Stimulated activated naive CD8-positive, alpha-beta T cell treated with anti-CD3 and anti-CD28 coated beads, Interleukin-15, amount 100 ng/mL, for 72 hours (primary cell): ENCODE data around the gene PANX3.

Source experiments
- ATAC-seq: fragments of 150-1000 bp; cut with Tn5 transposase; 2 replicates; pipeline ENCODE4 v1.10.0; 2021; ENCODE audit warnings: mild to moderate bottlenecking, moderate library complexity
- DNase-seq, 2 donors: peaks; one replicate each; pipeline ENCODE4 v3.0.0; 2021 to 2022
- H3K27ac Mint-ChIP-seq, 2 donors: one replicate each; pipeline ENCODE4 v1.8.0; 2022; ENCODE audit warnings: mild to moderate bottlenecking in 2 of 2, mixed read lengths in 2 of 2, moderate library complexity in 2 of 2
- H3K27me3 Mint-ChIP-seq: one replicate; pipeline ENCODE4 v1.8.0; 2022; ENCODE audit warnings: mixed read lengths
- H3K4me1 Mint-ChIP-seq: one replicate; pipeline ENCODE4 v1.8.0; 2022; ENCODE audit warnings: mild to moderate bottlenecking, mixed read lengths
- H3K4me3 Mint-ChIP-seq, 2 donors: one replicate each; pipeline ENCODE4 v1.8.0; 2022; ENCODE audit warnings: mild to moderate bottlenecking in 2 of 2, mixed read lengths in 2 of 2, moderate library complexity in 1 of 2
- H3K9me3 Mint-ChIP-seq, 2 donors: one replicate each; pipeline ENCODE4 v1.8.0; 2022; ENCODE audit warnings: mixed read lengths in 2 of 2

Gene PANX3

DNA sequence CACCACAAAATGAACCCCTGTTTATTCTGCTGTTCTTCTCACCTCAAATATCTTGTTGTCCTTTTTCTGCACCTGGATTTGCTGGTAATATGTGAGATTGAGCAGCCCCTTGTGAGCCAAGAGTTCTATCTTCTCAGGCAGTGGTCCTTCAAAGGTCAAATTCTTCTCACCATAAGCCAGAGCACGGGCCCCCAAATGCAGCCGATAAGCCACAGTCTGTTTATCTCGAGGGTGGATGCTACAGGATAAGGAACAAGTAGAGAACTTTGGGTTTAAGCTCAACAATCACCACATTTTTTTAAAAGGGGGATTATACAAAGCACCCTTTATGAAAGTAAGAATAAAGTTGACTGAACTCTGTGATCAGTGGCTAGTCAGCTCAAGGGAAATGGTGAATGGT is 27.3 kb downstream of the PANX3 start:
- DNase-seq = no peak
- no peak for ATAC-seq
- no peak overlapping the region for H3K4me3 Mint-ChIP-seq
- no peaks in the 10 kb centered on the region for H3K27me3 Mint-ChIP-seq
- no peak overlapping the region for H3K27ac Mint-ChIP-seq
- H3K9me3 Mint-ChIP-seq = no peaks in the 10 kb centered on the region
- H3K4me1 Mint-ChIP-seq = no peaks in the 10 kb centered on the region

DNA sequence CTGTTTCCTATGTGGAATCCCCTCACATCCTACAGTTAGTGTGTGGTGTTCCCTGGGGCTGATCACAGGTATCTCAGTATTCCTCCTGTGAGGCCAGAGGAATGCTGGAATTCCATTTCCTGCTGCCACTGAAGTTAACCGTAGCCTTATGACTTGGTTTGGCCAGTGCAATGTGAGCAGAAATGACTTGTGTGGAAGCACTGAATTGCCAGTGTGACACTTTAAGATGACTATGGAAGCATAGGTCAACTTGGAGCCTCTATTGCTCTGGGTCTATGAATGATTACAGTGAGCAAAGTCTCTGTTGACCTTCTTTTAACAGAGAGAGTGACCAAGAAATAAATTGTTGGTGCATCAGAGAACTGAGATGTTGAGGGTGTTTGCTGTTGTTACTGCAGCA is 28.0 kb downstream of the PANX3 start:
- no peaks in the 10 kb centered on the region for H3K27me3 Mint-ChIP-seq
- no peak for DNase-seq
- no peaks in the 10 kb centered on the region for H3K9me3 Mint-ChIP-seq
- H3K4me3 Mint-ChIP-seq = no peak overlapping the region
- H3K27ac Mint-ChIP-seq = no peak overlapping the region
- ATAC-seq = no peak
- no peaks in the 10 kb centered on the region for H3K4me1 Mint-ChIP-seq

DNA sequence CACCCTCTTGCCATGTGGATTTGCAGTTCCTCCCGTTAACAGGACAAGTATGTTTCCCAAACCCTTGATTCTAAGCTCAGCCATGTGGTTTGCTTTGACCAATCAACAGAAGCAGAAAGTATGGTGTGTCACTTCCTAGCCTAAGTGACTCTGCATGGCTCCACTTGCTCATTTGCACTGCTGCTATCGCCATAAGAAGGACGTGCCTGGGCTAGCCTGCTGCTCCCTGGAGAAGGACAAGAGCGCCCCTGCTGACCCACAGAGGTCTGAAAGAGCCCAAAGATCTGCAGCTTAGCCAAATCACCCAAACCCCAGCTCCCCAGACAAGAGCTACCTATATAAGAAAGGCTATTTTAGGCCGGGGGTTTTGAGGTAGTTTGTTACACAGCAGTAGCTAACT is 29.4 kb downstream of the PANX3 start:
- H3K27me3 Mint-ChIP-seq = no peaks in the 10 kb centered on the region
- DNase-seq (no peak), ATAC-seq (no peak)
- no peaks in the 10 kb centered on the region for H3K4me1 Mint-ChIP-seq
- H3K4me3 Mint-ChIP-seq = no peak overlapping the region
- peak overlapping the region in 1 of 2 donors; percentile 21 for H3K27ac Mint-ChIP-seq
- no peaks in the 10 kb centered on the region for H3K9me3 Mint-ChIP-seq

DNA sequence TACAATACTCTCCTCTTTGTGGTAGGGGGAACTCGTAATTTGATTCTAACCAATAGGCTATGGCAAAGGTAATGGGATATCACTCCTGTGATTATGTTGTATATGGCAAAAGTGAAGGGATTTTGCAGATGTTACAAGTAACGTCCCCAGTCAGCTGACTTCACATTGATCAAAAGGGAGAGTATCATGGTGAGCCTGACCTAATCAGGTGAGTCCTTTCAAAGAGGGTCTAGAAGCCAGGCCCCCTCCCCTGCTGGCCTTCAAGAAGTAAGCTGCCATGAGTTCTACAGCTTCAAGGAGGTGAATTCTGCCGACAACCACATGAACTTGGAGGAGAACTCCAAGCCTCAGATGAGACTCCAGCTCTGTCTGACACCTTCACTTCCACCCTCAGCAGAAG is 31.4 kb downstream of the PANX3 start:
- ATAC-seq (no peak), DNase-seq (no peak)
- Mint-ChIP-seq H3K9me3 (no peaks in the 10 kb centered on the region), H3K4me1 (no peaks in the 10 kb centered on the region), H3K27ac (no peak overlapping the region), H3K27me3 (no peaks in the 10 kb centered on the region), H3K4me3 (no peak overlapping the region)

DNA sequence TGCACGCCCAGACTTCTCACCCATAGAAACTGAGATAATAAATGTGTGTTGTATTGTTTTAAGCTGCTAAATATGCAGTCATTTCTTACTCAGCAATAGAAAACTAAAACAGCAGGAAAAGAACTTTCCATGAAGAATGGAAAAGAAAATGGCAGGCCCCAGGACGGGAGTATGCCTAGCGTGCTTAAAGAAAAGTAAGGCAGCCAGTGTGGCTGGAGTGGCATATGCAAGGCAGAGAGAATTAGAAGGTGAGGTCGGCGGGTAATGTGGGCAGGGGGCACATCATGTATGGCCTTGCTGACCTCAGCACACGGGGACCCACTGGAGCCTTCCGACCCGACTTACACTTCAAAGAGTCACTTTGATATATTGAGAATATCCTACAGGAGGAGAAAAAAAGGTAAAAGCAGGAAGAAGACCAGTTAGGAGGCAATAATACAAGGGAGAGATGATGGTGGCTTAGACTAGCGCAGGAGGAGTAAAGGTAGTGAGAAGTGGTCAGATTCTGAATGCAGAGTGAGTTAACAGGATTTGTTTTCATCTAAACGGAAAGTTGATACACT is 31.9 kb downstream of the PANX3 start:
- DNase-seq (no peak), ATAC-seq (no peak)
- no peaks in the 10 kb centered on the region for H3K9me3 Mint-ChIP-seq
- no peaks in the 10 kb centered on the region for H3K4me1 Mint-ChIP-seq
- H3K27ac Mint-ChIP-seq = no peak overlapping the region
- no peaks in the 10 kb centered on the region for H3K27me3 Mint-ChIP-seq
- H3K4me3 Mint-ChIP-seq = no peak overlapping the region

DNA sequence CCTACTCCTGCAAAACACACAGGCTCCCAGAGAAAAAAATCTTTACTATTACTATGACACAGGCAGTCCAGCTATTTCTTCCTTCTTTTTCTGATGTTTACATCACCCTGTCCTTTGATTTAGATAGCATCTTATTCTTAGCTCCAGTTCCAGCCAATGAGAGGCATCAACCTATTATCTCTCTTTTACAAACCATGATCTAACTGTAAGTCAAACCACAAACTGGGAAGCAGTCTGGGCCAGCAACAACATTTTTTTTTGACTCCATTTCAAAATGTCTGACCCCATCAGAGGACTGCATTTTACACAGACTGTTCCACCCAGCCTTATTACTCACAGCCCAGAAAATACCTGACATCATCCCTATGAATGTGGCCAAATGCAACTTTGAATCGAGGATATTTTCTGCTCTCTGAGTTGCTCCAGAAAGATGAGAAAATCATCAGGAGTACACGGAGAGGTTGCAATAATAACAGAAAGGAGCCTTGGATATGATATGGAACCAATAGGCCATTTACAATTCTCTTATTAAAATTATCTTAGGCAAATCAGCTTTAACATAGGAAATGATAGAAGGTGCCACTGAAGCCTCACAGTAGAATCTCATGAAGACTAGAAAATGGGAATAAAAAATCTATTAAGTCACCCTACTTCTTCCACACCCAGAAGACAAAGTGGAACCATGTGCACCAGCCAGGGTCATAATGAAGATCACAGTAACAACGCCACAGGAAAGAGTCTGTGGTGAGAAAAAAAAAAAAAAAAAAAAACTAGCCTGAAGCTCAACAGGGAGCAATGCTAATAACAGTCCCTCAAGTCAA is 32.6 kb downstream of the PANX3 start:
- ATAC-seq (no peak), DNase-seq (no peak)
- Mint-ChIP-seq H3K27me3 (no peaks in the 10 kb centered on the region), H3K9me3 (no peaks in the 10 kb centered on the region), H3K4me1 (no peaks in the 10 kb centered on the region), H3K4me3 (no peak overlapping the region), H3K27ac (no peak overlapping the region)

DNA sequence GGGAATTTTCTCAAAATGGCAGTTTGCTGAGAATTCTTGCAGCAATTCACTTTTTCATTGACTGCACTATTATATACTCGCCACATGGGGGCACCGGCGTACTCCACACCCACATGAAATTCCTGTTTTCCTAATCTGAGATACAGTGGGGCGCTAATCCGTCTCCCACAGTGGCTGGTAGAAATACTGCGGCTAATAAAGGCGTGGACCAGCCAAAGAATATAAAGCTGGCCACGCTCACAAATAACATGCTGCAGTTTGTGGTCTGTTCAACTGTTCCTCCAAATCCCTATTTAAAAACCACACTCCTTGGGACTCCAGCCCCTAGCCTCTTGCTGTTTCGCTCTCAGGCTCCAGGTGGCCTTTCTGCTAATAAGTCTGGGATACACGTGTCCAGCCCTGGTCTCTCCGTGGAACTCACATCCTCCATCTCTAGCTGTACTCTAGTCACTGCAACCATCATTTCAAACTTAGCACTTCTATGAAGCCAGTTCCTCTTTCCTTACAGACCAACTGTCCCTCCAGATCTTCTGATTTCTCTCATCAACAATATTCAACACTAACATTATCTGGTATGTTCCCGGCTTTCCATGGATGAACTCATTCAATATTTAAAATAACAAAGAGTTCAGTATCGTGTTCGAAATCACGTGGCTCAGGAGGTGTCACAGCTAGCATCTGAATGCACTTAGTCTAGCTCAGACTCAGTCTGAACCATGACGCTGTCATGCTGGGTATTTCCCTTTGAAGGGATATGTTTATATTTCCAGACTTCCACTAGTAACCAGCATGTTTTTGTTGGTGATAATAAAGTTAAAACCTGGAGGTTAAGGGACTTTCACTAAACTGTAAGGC is 33.4 kb downstream of the PANX3 start:
- H3K27me3 Mint-ChIP-seq = no peaks in the 10 kb centered on the region
- H3K4me3 Mint-ChIP-seq = no peak overlapping the region
- ATAC-seq (no peak), DNase-seq (no peak)
- H3K9me3 Mint-ChIP-seq = no peaks in the 10 kb centered on the region
- peak overlapping the region in 1 of 2 donors; percentile 51 for H3K27ac Mint-ChIP-seq
- H3K4me1 Mint-ChIP-seq = no peaks in the 10 kb centered on the region

DNA sequence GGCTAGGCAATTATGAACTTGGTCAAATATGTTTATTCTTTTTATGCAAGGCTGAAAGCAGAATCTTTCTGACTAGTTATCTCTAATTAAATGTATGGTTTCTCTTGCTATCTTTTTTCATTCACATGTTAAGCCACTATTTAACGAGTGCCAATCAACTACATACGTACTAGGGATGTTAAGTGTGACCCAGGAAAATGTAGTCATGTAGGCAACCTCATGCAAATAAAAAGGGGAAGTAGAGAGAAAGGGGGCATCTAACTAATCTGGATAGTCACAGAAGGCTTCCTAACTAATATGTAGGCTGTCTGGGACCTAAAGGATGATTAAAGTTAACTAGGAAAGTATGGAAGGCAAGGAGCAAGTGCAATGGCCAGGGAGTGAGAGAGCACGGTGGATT is 34.9 kb downstream of the PANX3 start:
- no peak for DNase-seq
- Mint-ChIP-seq H3K4me1 (no peaks in the 10 kb centered on the region), H3K9me3 (no peaks in the 10 kb centered on the region), H3K27ac (no peak overlapping the region), H3K4me3 (no peak overlapping the region), H3K27me3 (no peaks in the 10 kb centered on the region)
- no peak for ATAC-seq

DNA sequence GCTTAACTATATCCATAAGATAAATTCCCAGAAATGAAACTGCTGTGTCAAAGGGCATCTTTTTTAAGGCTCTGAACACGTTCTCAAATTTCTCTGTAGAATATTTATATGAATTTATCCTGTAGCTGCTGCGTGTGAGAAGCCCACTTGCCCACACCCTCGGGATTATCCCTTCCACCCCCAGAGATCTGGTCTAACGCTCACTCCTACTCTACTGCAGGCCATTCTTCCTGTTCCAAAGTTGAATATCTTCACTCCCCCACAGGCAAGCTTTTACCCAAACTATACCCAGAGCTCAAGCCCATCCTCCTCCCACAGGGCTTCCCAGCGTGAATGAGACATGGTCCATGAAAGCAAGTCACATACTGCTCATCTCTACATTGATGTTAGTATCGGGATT is 37.4 kb downstream of the PANX3 start:
- Mint-ChIP-seq H3K4me1 (no peaks in the 10 kb centered on the region), H3K27me3 (no peaks in the 10 kb centered on the region), H3K9me3 (no peaks in the 10 kb centered on the region), H3K4me3 (no peak overlapping the region), H3K27ac (no peak overlapping the region)
- no peak for ATAC-seq
- DNase-seq = no peak

DNA sequence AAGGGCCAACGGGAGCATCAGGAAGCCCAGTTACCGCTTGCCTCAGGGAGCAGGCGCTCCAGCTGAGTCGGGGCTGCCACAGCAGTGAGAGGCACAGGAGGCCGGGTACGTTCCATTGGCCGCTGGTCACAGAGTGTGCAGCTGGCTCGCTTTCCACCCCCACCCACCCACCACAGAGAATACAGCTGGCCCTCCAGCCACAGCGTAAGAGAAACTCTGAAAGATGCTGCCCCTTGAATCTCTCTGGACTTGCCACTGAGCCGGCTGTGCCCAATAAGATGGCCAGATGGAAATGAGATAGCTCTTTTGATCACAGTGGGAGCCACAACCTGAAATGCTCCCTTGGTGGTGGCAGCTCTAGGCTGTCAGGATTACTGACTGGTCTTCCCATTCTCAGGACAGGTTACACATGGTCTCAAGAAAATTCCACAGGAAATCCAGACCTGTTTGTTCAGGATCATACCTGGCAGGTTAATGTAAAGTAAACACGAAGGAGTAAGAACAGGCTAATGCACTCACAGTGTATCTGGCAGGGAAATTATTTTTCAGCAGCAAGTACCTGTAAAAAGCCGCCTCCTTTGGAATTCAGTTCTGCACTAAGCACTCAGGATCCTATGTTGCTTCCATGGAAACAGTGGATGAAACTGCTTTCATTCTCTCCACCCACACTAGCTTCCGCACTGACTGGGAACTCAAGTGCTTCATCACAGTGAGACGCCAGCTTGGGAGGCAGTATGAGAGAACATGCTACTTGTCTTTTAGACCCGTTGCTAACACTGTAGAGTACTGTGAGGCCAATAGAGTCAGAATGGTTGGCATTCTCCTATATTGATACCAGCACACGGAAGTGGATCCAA is 45.8 kb downstream of the PANX3 start:
- Mint-ChIP-seq H3K9me3 (no peaks in the 10 kb centered on the region), H3K4me3 (no peak overlapping the region), H3K27ac (no peak overlapping the region), H3K4me1 (no peaks in the 10 kb centered on the region), H3K27me3 (no peaks in the 10 kb centered on the region)
- DNase-seq (no peak), ATAC-seq (no peak)

DNA sequence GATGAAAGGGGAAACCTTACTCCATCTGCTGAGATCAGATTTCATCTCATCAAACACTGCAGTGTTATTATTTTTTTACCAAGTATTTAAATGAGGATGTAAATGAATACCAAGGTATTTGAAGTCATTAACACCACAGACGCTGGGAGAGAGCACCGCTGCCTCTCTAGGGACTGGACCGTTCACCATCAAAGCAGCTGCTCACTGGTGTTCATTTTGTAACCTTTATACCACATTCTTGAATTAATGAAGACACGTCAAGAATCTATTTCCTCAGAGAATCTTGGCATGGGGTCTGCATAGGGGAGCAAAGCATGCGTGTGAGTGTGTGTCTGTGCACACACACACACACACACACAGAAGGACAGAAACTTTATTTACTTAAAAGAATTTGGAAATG is 46.7 kb downstream of the PANX3 start:
- Mint-ChIP-seq H3K27me3 (no peaks in the 10 kb centered on the region), H3K4me1 (no peaks in the 10 kb centered on the region), H3K27ac (no peak overlapping the region), H3K4me3 (no peak overlapping the region), H3K9me3 (no peaks in the 10 kb centered on the region)
- ATAC-seq = no peak
- no peak for DNase-seq

DNA sequence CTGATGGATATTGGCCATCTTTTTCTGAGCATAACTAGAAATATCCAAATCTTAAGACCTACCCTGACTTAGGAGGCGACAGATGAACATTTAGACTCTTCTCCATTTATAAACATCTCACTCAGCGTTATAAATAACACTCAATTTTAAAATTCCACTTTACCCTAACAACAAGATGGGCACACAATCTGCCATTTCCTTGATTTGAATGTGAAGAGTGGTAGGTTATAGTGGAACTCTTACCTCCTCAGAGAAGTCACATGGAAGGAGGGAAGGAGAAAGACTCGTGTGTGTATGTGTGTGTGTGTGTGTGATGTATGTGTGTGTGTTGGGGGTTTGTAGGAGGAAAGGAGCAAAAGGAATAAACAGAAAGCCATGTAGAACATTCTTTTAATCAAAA is 47.3 kb downstream of the PANX3 start:
- no peaks in the 10 kb centered on the region for H3K4me1 Mint-ChIP-seq
- H3K27ac Mint-ChIP-seq = no peak overlapping the region
- no peaks in the 10 kb centered on the region for H3K27me3 Mint-ChIP-seq
- ATAC-seq (no peak), DNase-seq (no peak)
- H3K9me3 Mint-ChIP-seq = no peaks in the 10 kb centered on the region
- no peak overlapping the region for H3K4me3 Mint-ChIP-seq

DNA sequence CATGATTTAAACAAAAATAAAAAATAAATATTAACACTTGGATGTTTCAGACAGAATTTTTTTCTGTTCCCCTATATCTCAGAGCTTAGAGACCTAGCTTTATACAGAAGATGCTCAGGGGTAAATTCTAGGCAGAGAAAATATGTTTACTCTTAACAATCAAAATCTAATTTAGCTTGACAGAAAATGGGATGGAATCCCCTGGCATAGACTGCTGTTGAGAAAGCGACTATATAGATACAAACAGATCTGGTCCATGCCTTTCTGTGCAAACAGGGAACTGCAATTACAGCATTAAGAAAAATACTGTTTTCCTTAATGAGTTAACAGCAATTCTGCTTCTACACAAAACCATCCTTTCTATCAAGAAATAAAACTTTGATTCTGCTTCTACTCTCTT is 47.8 kb downstream of the PANX3 start:
- Mint-ChIP-seq H3K27ac (no peak overlapping the region), H3K9me3 (no peaks in the 10 kb centered on the region), H3K4me1 (no peaks in the 10 kb centered on the region), H3K27me3 (no peaks in the 10 kb centered on the region), H3K4me3 (no peak overlapping the region)
- ATAC-seq (no peak), DNase-seq (no peak)

DNA sequence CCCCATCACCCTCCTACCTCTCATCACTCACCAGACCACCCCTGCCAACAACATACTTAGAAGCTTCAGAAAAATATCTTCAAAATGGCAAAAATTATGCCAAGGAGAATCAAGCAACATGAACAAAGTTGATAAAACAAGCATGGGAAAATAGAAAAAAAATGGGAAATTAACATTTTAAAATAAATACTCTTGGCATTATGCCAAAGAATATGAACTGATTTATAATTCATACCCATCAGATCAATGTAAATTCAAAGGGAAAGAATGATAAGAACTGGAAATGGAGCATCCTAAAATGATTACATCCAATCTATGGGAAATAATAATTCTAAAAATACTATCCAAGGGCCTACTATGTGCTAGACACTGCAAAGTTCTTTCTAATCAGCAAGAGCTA is 50.3 kb downstream of the PANX3 start:
- H3K4me3 Mint-ChIP-seq = no peak overlapping the region
- H3K4me1 Mint-ChIP-seq = no peaks in the 10 kb centered on the region
- no peaks in the 10 kb centered on the region for H3K27me3 Mint-ChIP-seq
- no peaks in the 10 kb centered on the region for H3K9me3 Mint-ChIP-seq
- ATAC-seq (no peak), DNase-seq (no peak)
- no peak overlapping the region for H3K27ac Mint-ChIP-seq

DNA sequence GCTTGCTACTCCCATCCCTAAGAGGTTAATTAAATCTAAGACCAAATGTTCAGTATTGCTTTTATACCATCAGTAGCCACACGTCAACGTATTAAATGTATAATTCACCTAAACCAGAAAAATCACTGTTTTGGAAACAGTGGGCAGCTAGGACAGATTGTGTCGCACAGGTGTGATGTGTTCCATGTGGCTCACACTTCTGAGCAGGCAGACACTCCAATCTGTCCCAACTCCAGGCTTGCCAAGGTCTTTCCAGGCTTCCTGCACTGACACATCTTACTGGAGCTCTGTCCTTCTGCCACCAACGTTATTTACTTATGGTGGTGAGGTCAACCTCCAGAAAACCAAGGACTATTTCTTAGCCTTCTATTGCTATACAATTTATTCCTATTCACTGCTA is 50.9 kb downstream of the PANX3 start:
- H3K9me3 Mint-ChIP-seq = no peaks in the 10 kb centered on the region
- H3K27ac Mint-ChIP-seq = no peak overlapping the region
- no peaks in the 10 kb centered on the region for H3K27me3 Mint-ChIP-seq

More for the DNA sequence above, 50.9 kb downstream of the PANX3 start:
- no peaks in the 10 kb centered on the region for H3K4me1 Mint-ChIP-seq
- ATAC-seq (no peak), DNase-seq (no peak)
- no peak overlapping the region for H3K4me3 Mint-ChIP-seq
